ENCODE results near the gene OR1S1. TPM values are rescaled to one million over a fixed set of nuclear protein-coding genes. Genes with fewer than 3 reads are reported as not detected.
A peak's percentile ranks its signal among the peaks of the same experiment; 100 is the strongest.
"Not testable (repeated sequence)": the region's sequence is repeated elsewhere in the genome, so short reads cannot be mapped to it uniquely, and the experiment has no call there.

Gene OR1S1
- not detected for total RNA-seq

DNA sequence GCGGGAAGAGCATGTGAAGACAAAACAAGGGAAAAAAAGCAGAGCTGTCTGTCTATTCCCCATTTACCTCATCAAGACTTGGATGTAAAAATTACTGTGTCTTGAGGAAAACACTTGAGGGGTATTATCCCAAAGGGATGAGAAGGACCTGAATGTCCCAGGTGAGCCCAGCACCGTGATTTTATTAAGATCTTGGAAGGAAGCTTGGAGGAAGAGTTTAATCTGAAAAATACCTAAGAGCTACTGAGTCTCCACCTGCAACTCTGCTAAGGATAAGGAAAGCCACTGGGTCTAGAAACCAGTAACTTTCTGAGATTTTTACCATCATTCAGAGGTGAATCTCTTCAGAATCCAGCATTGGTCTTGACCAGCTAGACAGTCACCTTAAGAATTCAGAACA lies at the start of gene OR1S1:
Gene OR1S1 (plus strand): TSS at position 301 of the 400 bp plus-strand sequence.
- not testable (repeated sequence) for ATAC-seq

DNA sequence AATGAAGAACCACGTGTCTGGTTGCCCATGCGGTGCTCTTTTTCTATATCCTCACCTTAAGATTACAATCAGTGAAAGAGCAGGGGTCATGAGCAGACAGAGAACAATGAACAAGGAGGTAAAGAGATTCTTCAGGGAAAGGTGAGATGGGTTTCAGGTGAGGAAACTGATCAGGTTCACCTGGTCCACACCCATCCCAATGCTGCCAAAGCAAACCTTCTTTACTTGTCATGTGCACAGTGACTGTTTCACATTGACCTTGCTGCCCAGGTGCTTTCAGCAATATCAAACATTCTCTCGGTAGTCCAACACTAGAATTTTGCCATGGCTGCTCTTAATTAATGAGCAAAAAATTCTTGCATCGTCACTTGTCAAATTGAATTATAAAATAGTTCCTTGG lies 48.1 kb upstream of the OR1S1 start:
- ATAC-seq, result peak; percentile 48

- no peak for ATAC-seq
Measured at GRCh38 chr11:58164990-58165389, 47.5 kb upstream of the OR1S1 start.

- no peak for ATAC-seq
Measured at GRCh38 chr11:58165504-58166106, 46.9 kb upstream of the OR1S1 start.

DNA sequence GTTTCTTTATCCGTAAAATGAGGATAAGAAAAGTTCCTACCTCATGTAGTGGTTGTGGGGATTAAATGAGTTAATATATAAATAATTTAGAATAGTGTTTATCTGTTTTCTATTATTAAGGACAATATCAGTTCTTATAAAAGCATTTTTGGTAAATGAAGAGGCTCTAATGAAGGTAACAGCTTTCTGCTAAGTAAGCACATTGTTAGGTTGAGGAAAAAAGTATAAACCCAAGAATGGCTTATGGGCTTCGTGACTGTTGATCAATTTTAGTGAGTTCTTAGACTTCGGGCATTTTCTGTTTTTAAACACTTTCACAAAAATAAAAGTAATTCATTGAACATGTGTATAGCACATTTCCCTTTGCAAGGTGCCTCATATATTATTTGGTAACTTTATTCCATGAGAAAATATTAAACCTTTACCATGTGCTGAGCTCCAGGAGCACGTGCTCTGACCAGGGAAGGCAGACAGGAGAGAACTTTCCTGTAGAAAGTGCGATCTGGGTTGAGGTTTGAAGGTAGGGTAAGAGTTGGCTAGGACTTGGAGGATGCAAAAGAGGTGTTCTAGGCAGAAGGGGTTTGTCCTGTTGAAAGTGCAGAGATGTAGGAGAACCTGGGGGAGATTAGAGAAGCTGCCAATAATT lies 35.0 kb upstream of the OR1S1 start:
- ATAC-seq, result no peak

GRCh38 chr11:58178444-58178843 lies 34.1 kb upstream of the OR1S1 start:
- ATAC-seq, result no peak

GRCh38 chr11:58179648-58180047 lies 32.9 kb upstream of the OR1S1 start:
- no peak for ATAC-seq

- ATAC-seq, result no peak
Measured at GRCh38 chr11:58186938-58187337, 25.6 kb upstream of the OR1S1 start.

GRCh38 chr11:58188770-58189169 lies 23.8 kb upstream of the OR1S1 start, which contains the start of gene OR9Q2:
TSS of gene OR9Q2 (plus strand) at chr11:58189070. CDS start at chr11:58190491, 1,421 bp downstream.
- no peak for ATAC-seq

- ATAC-seq, result peak; percentile 74
Measured at GRCh38 chr11:58192229-58192628, 20.3 kb upstream of the OR1S1 start.

DNA sequence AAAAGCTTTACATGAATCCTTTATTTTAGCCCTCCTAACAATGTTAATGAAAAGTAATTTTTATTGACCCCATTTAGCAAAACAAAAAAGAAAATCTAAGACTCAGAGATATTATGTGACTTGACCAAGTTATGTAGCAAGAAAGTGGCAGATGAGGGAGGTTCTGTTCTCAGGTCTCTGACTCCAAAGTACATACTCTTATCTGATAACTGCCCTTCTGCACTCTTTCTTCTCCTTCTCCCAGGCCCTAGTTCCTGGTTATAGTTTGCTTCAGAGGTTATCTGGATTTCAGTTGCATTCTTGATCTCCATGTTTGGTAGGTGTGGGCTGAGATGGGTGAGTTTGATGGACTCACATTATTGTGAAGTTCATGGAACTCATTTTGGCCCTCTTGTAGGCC lies 19.1 kb upstream of the OR1S1 start:
- no peak for ATAC-seq

DNA sequence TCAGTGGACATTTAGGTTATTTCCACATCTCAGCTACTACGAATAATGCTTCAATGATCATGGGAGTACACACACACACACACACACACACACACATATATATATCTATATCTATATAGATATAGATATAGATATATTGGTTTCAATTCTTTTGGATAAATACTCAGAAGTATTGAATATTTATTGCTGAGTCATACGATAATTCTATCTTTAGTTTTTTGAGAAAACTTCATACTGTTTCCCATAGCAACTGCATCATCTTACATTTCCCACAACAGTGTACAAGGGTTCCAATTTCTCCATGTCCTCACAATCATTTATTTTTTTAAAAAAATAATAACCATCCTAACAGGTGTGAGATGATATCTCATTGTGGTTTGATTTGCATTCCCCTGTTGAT lies 16.6 kb upstream of the OR1S1 start:
- ATAC-seq, result no peak

DNA sequence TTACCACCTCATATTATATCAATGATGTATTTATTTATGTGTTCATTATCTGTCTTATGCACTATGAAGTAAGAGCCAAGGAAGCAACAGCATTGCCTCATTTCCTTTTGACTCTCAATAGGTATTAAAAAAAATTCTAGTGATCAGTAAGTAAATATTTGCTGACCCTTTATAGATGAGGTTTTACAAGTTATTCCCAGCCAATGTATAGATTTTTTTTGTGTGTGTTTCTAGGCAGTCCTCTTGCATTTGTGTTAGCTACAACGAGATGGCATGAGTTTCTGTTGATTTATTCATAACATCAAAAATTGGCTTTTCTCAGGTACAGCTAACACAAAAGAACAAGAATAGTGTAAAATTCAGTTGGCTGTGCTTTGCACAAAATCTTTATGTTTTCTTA lies 13.2 kb upstream of the OR1S1 start:
- no peak for ATAC-seq

DNA sequence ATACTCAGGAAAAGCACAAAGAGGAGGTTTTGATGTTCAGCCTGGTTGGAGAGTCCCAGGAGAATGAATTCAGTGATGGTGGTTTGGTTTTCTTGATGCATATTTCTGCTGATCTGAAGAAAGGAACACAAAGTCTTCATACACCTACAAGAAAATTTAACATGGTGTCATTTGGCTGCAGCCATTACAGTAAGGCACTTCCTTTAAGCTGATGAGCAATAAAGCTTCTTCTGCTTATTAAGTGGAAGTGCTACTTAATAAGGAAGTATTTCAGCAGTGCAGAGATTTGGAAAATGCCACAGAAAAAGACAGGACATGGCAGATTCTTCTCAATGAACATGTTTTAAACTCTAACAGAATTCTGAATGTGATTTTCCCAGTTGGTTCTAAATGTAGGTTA lies 8.5 kb upstream of the OR1S1 start, which contains the start of gene OR1S2:
Gene OR1S2 (minus strand): TSS at position 101 of the 400 bp plus-strand sequence. CDS start 0 bp downstream, at position 101.
- ATAC-seq, result no peak

GRCh38 chr11:58216476-58216875 lies 4.0 kb downstream of the OR1S1 start:
- ATAC-seq, result no peak

GRCh38 chr11:58222721-58223120 lies 10.2 kb downstream of the OR1S1 start:
- peak; percentile 99 for ATAC-seq

DNA sequence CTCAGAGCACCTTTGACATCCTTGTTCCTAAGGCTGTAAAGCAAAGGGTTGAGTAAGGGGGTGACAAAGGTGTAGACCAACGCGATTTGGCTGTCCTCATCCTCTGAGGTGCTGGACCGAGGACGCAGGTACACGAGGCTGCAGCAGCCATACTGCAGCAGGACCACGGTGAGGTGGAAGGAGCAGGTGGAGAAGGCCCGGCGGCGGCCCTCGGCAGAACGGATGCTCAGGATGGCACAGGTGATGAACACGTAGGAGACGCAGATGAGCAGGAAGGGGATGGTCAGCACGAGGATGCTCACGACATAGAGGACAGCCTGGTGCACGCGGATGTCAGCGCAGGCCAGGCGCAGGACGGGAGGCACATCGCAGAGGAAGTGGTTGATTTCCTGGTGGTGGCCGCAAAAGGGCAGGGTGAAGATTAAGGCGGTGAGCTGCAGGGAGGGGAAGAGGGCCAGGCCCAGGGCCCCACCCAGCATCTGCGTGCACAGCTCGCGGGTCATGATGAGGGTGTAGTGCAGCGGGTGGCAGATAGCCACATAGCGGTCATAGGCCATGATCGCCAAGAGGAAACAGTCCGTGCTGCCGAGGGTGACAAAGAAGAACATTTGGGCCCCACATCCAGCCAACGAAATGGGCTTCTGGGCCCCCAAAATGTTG lies 15.6 kb downstream of the OR1S1 start:
- ATAC-seq, result no peak

DNA sequence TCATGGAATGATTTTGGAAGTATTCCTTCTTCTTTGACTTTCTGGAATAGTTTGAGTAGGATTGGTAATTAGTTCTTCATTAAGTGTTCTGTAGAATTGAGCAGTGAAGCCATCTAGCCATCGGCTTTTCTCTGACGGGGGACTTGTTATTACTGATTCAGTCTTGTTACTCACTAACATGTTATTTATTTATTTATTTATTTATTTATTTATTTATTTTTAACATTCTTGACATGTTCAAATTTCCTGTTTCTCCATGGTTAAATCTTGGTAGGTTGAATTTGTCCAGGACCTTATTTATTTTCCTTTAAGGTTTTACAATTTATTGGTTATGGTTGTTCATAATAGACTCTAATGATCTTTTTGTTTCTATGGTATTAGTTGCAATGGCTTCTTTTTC lies 31.4 kb downstream of the OR1S1 start:
- ATAC-seq, result no peak

GRCh38 chr11:58254936-58255335 lies 42.4 kb downstream of the OR1S1 start:
- ATAC-seq, result no peak

- ATAC-seq, result no peak
Measured at GRCh38 chr11:58259983-58260382, 47.5 kb downstream of the OR1S1 start.

All from esophagus mucosa (tissue), 1 donor.